Trophoblast cell (in vitro differentiated cells and primary cell): ENCODE data around the gene ANKLE1.

Experiments
- DNase-seq, 2 donors: peaks; one replicate each; pipeline ENCODE4 v3.0.0-alpha.2; 2016
- H2AFZ ChIP-seq: 2 replicates; pipeline ENCODE4 v1.6.1; 2013; ENCODE audit warnings: low read length, moderate library complexity, mild to moderate bottlenecking; ENCODE audit not compliant: insufficient read depth, poor library complexity
- H2AK5ac ChIP-seq: 2 replicates; pipeline ENCODE4 v1.6.1; 2013; ENCODE audit warnings: mild to moderate bottlenecking, low read length
- H2BK120ac ChIP-seq: 2 replicates; pipeline ENCODE4 v1.6.1; 2013; ENCODE audit warnings: low read length, mild to moderate bottlenecking, moderate library complexity; ENCODE audit not compliant: insufficient read depth, poor library complexity
- H2BK12ac ChIP-seq: 2 replicates; pipeline ENCODE4 v1.6.1; 2013; ENCODE audit warnings: mild to moderate bottlenecking, low read length, moderate library complexity
- H2BK5ac ChIP-seq: 2 replicates; pipeline ENCODE4 v1.6.1; 2013; ENCODE audit warnings: low read length, low read depth, moderate library complexity, mild to moderate bottlenecking; ENCODE audit not compliant: poor library complexity
- H3K14ac ChIP-seq: 2 replicates; pipeline ENCODE4 v1.6.1; 2013; ENCODE audit warnings: mild to moderate bottlenecking, low read length
- H3K18ac ChIP-seq: 2 replicates; pipeline ENCODE4 v1.6.1; 2013; ENCODE audit warnings: mild to moderate bottlenecking, low read length
- H3K23ac ChIP-seq: 2 replicates; pipeline ENCODE4 v1.6.1; 2013; ENCODE audit warnings: low read length
- H3K27ac ChIP-seq: 2 replicates; pipeline ENCODE4 v1.5.1; 2013; ENCODE audit warnings: low read depth, mild to moderate bottlenecking, inconsistent platforms, low read length, moderate library complexity
- H3K27me3 ChIP-seq: 2 replicates; pipeline ENCODE4 v1.6.1; 2013; ENCODE audit warnings: inconsistent platforms, mild to moderate bottlenecking, low read length, moderate library complexity; ENCODE audit not compliant: insufficient read depth
- H3K36me3 ChIP-seq, 2 experiments: 1 replicate in 1 of 2; 2 replicates in 1 of 2; pipeline ENCODE4 v1.6.1; 2013; ENCODE audit warnings: low read length in 2 of 2, mild to moderate bottlenecking in 2 of 2, moderate library complexity in 1 of 2; ENCODE audit not compliant: insufficient read depth in 2 of 2, control insufficient read depth in 1 of 2
- H3K4ac ChIP-seq: 2 replicates; pipeline ENCODE4 v1.6.1; 2013; ENCODE audit warnings: low read depth, mild to moderate bottlenecking, low read length, moderate library complexity
- H3K4me1 ChIP-seq, 2 experiments: 1 replicate in 1 of 2; 2 replicates in 1 of 2; pipeline ENCODE4 v1.6.1; 2013; ENCODE audit warnings: low read length in 2 of 2, mild to moderate bottlenecking in 2 of 2, moderate library complexity in 1 of 2; ENCODE audit not compliant: insufficient read depth in 2 of 2, control insufficient read depth in 1 of 2
- H3K4me2 ChIP-seq: 2 replicates; pipeline ENCODE4 v1.6.1; 2013; ENCODE audit warnings: inconsistent platforms, mild to moderate bottlenecking, low read length, moderate library complexity
- H3K4me3 ChIP-seq: 2 replicates; pipeline ENCODE4 v1.5.1; 2013; ENCODE audit warnings: mild to moderate bottlenecking, low read depth, low read length, inconsistent platforms
- H3K79me1 ChIP-seq: one replicate; pipeline ENCODE4 v1.6.1; 2013; ENCODE audit warnings: low read length
- H3K79me2 ChIP-seq: 2 replicates; pipeline ENCODE4 v1.6.1; 2013; ENCODE audit warnings: low read length, mild to moderate bottlenecking; ENCODE audit not compliant: control insufficient read depth, insufficient read depth, poor library complexity
- H3K9ac ChIP-seq: 2 replicates; pipeline ENCODE4 v1.6.1; 2013; ENCODE audit warnings: mild to moderate bottlenecking, low read length
- H3K9me3 ChIP-seq: 2 replicates; pipeline ENCODE4 v1.6.1; 2013; ENCODE audit warnings: low read depth, mild to moderate bottlenecking, control low read depth, inconsistent platforms, low read length; ENCODE audit not compliant: insufficient read depth
- H4K12ac ChIP-seq: 2 replicates; pipeline ENCODE4 v1.6.1; 2013; ENCODE audit warnings: low read depth, mild to moderate bottlenecking, low read length, moderate library complexity
- H4K8ac ChIP-seq: 2 replicates; pipeline ENCODE4 v1.6.1; 2013; ENCODE audit warnings: low read depth, mild to moderate bottlenecking, low read length, moderate library complexity
- H4K91ac ChIP-seq: one replicate; pipeline ENCODE4 v1.6.1; 2013; ENCODE audit warnings: low read depth, mild to moderate bottlenecking, low read length, moderate library complexity
- WGBS: extraction: QIAGEN DNeasy Blood & Tissue Kit; methylation state at CpG from one replicate; pipeline ENCODE4 v1.1.7; 2013; ENCODE audit warnings: missing lambda C conversion rate; ENCODE audit not compliant: insufficient read length, insufficient coverage; ENCODE audit errors: extremely low coverage; 5-methylcytosine and 5-hydroxymethylcytosine counted together

Gene ANKLE1

GRCh38 chr19:17240062-17240752 lies 41.5 kb upstream of the ANKLE1 start:
- H3K9ac ChIP-seq, result no peak overlapping the region
- no peak overlapping the region for H4K12ac ChIP-seq
- peaks cover 40 to 41% of the 10 kb centered on the region in 2 experiments for H3K36me3 ChIP-seq
- no peaks in the 10 kb centered on the region for H3K27me3 ChIP-seq
- peak overlapping the region; percentile 85 for H3K4ac ChIP-seq
- no peak overlapping the region for H4K8ac ChIP-seq
- H2BK5ac ChIP-seq, result no peak overlapping the region
- no peak overlapping the region for H2BK120ac ChIP-seq
- H3K14ac ChIP-seq, result no peak overlapping the region
- no peak for DNase-seq
- no CpG with 5 or more reads among the region's 24 CpGs for WGBS
- no peak overlapping the region for H3K4me3 ChIP-seq
- H2AFZ ChIP-seq, result no peak overlapping the region
- peaks cover 42% of the 10 kb centered on the region for H3K79me2 ChIP-seq
- peaks cover 20 to 26% of the 10 kb centered on the region in 2 experiments for H3K4me1 ChIP-seq
- no peak overlapping the region for H3K23ac ChIP-seq
- peaks cover 8% of the 10 kb centered on the region for H3K9me3 ChIP-seq
- no peak overlapping the region for H3K18ac ChIP-seq
- no peak overlapping the region for H4K91ac ChIP-seq
- H3K79me1 ChIP-seq, result peaks cover 31% of the 10 kb centered on the region
- H3K27ac ChIP-seq, result no peak overlapping the region
- H2AK5ac ChIP-seq, result no peak overlapping the region
- H3K4me2 ChIP-seq, result no peak overlapping the region
- H2BK12ac ChIP-seq, result no peak overlapping the region

- Histone ChIP-seq H3K18ac (no peak overlapping the region), H4K12ac (no peak overlapping the region), H3K4me2 (no peak overlapping the region), H3K9ac (no peak overlapping the region), H3K27ac (no peak overlapping the region), H3K36me3 (peaks cover 36 to 37% of the 10 kb centered on the region in 2 experiments), H4K91ac (no peak overlapping the region), H3K79me2 (peaks cover 42% of the 10 kb centered on the region), H3K79me1 (peaks cover 26% of the 10 kb centered on the region), H2AFZ (no peak overlapping the region), H3K4me3 (no peak overlapping the region), H2BK12ac (no peak overlapping the region), H3K14ac (no peak overlapping the region), H3K4me1 (peaks cover 14 to 23% of the 10 kb centered on the region in 2 experiments), H3K9me3 (peaks cover 8% of the 10 kb centered on the region), H3K27me3 (no peaks in the 10 kb centered on the region), H4K8ac (no peak overlapping the region), H2AK5ac (no peak overlapping the region), H3K4ac (peak overlapping the region; percentile 85), H2BK120ac (no peak overlapping the region), H3K23ac (no peak overlapping the region), H2BK5ac (no peak overlapping the region)
- WGBS, result no CpG with 5 or more reads among the region's 6 CpGs
- DNase-seq, result no peak
These were observed 40.8 kb upstream of the ANKLE1 start for GRCh38 chr19:17240826-17241399.

DNA sequence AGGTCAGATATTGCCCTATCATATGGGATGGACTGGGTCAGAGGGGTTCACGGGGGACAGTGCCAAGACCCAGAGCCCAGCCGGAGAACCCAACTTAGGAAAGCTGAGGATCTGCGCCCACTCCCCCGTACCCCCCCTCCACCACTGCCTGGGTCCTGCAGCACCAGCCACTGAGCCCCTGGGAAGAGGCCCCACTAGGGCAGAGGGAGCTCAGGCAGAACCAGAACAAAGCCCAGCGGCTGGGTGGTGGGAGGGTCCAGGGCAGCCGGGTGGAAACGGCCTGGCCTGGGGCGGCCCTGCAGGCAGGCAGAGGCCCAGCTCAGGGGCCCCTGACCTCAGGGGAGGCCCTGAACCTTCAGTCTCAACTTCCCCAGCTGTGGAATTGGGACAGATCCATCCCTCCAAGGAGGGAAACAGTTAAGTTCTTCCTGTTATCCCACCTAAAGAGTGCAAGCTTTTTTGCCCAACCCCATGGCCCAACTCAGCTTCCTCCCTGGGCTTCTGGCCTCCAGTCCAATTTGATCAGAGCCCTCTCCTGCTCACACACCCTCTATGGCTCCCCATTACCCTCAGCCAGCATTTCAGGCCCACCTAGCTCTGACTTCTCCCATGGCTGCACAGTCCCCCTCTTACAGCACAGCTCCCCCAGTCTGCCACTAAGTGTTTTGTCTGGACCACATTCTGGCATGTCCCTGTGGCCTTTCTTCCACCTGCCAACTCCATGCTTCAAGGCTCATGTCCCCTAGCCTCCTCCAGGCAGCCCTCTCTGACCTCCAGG lies 39.1 kb upstream of the ANKLE1 start:
- Histone ChIP-seq H3K79me1 (peaks cover 41% of the 10 kb centered on the region), H3K4me2 (peak overlapping the region; percentile 84), H3K9ac (peak overlapping the region; percentile 95), H3K18ac (peak overlapping the region; percentile 38), H2BK12ac (no peak overlapping the region), H3K4me1 (peaks cover 16 to 23% of the 10 kb centered on the region in 2 experiments), H2BK120ac (peak overlapping the region; percentile 15), H4K91ac (peak overlapping the region; percentile 48), H4K8ac (peak overlapping the region; percentile 34), H3K27ac (peak overlapping the region; percentile 95), H2BK5ac (peak overlapping the region; percentile 2), H3K23ac (peak overlapping the region; percentile 4), H3K4ac (peak overlapping the region; percentile 95), H3K14ac (peak overlapping the region; percentile 14), H3K79me2 (peaks cover 52% of the 10 kb centered on the region), H2AK5ac (no peak overlapping the region), H3K27me3 (no peaks in the 10 kb centered on the region), H4K12ac (no peak overlapping the region), H3K36me3 (peaks cover 26 to 31% of the 10 kb centered on the region in 2 experiments), H2AFZ (no peak overlapping the region), H3K9me3 (peaks cover 8% of the 10 kb centered on the region), H3K4me3 (peak overlapping the region; percentile 55)
- DNase-seq, result peak in 1 of 2 donors; percentile 31
- WGBS, result no CpG with 5 or more reads among the region's 8 CpGs

DNA sequence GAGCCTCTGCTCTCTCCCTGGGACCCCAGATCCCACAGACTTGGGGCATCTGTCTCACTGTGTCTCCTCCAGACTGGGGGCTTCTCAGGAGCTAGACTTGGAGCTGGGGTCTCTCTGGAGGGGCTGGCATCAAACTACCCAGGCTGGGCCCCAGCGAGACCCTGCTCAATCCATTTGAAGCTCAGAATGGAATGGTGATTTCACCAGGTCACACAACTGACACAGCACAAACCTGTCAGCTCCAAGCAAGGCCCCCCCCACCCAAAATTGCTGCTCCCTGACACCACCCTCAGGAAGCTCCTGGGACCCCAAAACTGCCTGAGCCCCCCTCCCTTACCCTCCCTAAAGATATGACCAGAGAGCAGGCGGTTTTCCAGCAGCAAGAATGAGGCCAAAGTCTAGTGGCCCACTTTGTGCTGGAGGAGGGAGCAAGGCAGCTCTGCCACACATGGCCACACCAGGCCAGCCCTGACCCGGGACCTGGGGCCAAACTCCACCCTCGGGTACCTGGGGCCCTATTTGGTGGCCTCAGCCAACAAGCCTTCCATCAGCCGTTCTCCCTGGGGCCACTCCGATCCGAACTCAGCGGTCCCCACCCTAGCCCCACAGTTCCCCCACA lies 38.4 kb upstream of the ANKLE1 start:
- no CpG with 5 or more reads among the region's 8 CpGs for WGBS
- H2BK5ac ChIP-seq, result peak overlapping the region; percentile 94

More for the DNA sequence above, 38.4 kb upstream of the ANKLE1 start:
- Histone ChIP-seq H2BK12ac (no peak overlapping the region), H3K4me3 (peak overlapping the region; percentile 95), H2AFZ (no peak overlapping the region), H3K27me3 (no peaks in the 10 kb centered on the region), H3K36me3 (peaks cover 21 to 24% of the 10 kb centered on the region in 2 experiments), H3K9ac (peak overlapping the region; percentile 95), H3K4me2 (peak overlapping the region; percentile 84), H4K91ac (peak overlapping the region; percentile 98), H3K27ac (peak overlapping the region; percentile 95), H3K23ac (no peak overlapping the region), H3K4ac (peak overlapping the region; percentile 95), H3K18ac (peak overlapping the region; percentile 84), H2BK120ac (peak overlapping the region; percentile 69), H3K4me1 (peaks cover 22 to 30% of the 10 kb centered on the region in 2 experiments), H4K8ac (peak overlapping the region; percentile 34), H3K79me2 (peaks cover 57% of the 10 kb centered on the region), H3K79me1 (peaks cover 48% of the 10 kb centered on the region), H3K9me3 (peaks cover 7% of the 10 kb centered on the region), H2AK5ac (no peak overlapping the region), H4K12ac (no peak overlapping the region), H3K14ac (peak overlapping the region; percentile 81)
- DNase-seq, result no peak
